ENCODE results near the gene TRIOBP. TPM values are rescaled to one million over a fixed set of nuclear protein-coding genes. Genes with fewer than 3 reads are reported as not detected.
A peak's percentile ranks its signal among the peaks of the same experiment; 100 is the strongest.

The TRIOBP gene
- total RNA-seq, 2 experiments from 2014 or later: 42.0 to 55.2 TPM

GRCh38 chr22:37731804-37732471, 35.1 kb downstream of the TRIOBP start:
- no peaks in the 10 kb centered on the region for H3K4me1 Mint-ChIP-seq
- no peaks in the 10 kb centered on the region for H3K9me3 Mint-ChIP-seq (ENCODE audit: low read depth)
- H3K4me3 Mint-ChIP-seq: no peak overlapping the region
- DNase-seq (no peak), ATAC-seq (no peak)
- H3K27me3 Mint-ChIP-seq: no peaks in the 10 kb centered on the region
- H3K27ac Mint-ChIP-seq: no peak overlapping the region
- CTCF ChIA-PET: no interaction called here
- no peaks in the 10 kb centered on the region for H3K36me3 Mint-ChIP-seq

- no peak for DNase-seq
- no peak for ATAC-seq
- Mint-ChIP-seq H3K4me1 (no peaks in the 10 kb centered on the region), H3K36me3 (no peaks in the 10 kb centered on the region), H3K27me3 (no peaks in the 10 kb centered on the region), H3K4me3 (no peak overlapping the region), H3K9me3 (ENCODE audit: low read depth) (no peaks in the 10 kb centered on the region), H3K27ac (no peak overlapping the region)
- CTCF ChIA-PET: no interaction called here
Measured at GRCh38 chr22:37732699-37733607, 36.1 kb downstream of the TRIOBP start.

GRCh38 chr22:37733625-37734401, 37.0 kb downstream of the TRIOBP start:
- H3K27ac Mint-ChIP-seq: no peak overlapping the region
- peaks cover 1% of the 10 kb centered on the region for H3K36me3 Mint-ChIP-seq
- CTCF ChIA-PET: no interaction called here
- no peak for ATAC-seq
- H3K4me1 Mint-ChIP-seq: peaks cover under 1% of the 10 kb centered on the region
- H3K4me3 Mint-ChIP-seq: no peak overlapping the region
- H3K27me3 Mint-ChIP-seq: no peaks in the 10 kb centered on the region
- no peak for DNase-seq
- H3K9me3 Mint-ChIP-seq (ENCODE audit: low read depth): no peaks in the 10 kb centered on the region

- DNase-seq (no peak), ATAC-seq (no peak)
- CTCF ChIA-PET: no interaction called here
- Mint-ChIP-seq H3K4me3 (no peak overlapping the region), H3K4me1 (peaks cover 4% of the 10 kb centered on the region), H3K9me3 (ENCODE audit: low read depth) (no peaks in the 10 kb centered on the region), H3K36me3 (peaks cover 1% of the 10 kb centered on the region), H3K27ac (no peak overlapping the region), H3K27me3 (no peaks in the 10 kb centered on the region)
Measured at GRCh38 chr22:37734402-37734700, 37.5 kb downstream of the TRIOBP start.

GRCh38 chr22:37734964-37735451, 38.2 kb downstream of the TRIOBP start:
- Mint-ChIP-seq H3K36me3 (peaks cover 1% of the 10 kb centered on the region), H3K4me3 (no peak overlapping the region), H3K27ac (no peak overlapping the region), H3K9me3 (ENCODE audit: low read depth) (no peaks in the 10 kb centered on the region), H3K4me1 (peaks cover 4% of the 10 kb centered on the region), H3K27me3 (no peaks in the 10 kb centered on the region)
- DNase-seq: no peak
- no peak for ATAC-seq
- CTCF ChIA-PET: no interaction called here

- Mint-ChIP-seq H3K9me3 (ENCODE audit: low read depth) (no peaks in the 10 kb centered on the region), H3K27ac (no peak overlapping the region), H3K27me3 (no peaks in the 10 kb centered on the region), H3K36me3 (peaks cover 1% of the 10 kb centered on the region), H3K4me1 (peaks cover 10% of the 10 kb centered on the region), H3K4me3 (no peak overlapping the region)
- DNase-seq (no peak), ATAC-seq (no peak)
- CTCF ChIA-PET: no interaction called here
Measured at GRCh38 chr22:37739035-37739434, 42.2 kb downstream of the TRIOBP start.

- peaks cover 15% of the 10 kb centered on the region for H3K4me1 Mint-ChIP-seq
- DNase-seq: no peak
- no peaks in the 10 kb centered on the region for H3K9me3 Mint-ChIP-seq (ENCODE audit: low read depth)
- H3K27ac Mint-ChIP-seq: no peak overlapping the region
- no peaks in the 10 kb centered on the region for H3K27me3 Mint-ChIP-seq
- H3K36me3 Mint-ChIP-seq: peaks cover 5% of the 10 kb centered on the region
- ATAC-seq: no peak
- H3K4me3 Mint-ChIP-seq: no peak overlapping the region
- CTCF ChIA-PET: no interaction called here
Measured at GRCh38 chr22:37739611-37740049, 42.8 kb downstream of the TRIOBP start.

- DNase-seq (no peak), ATAC-seq (no peak)
- CTCF ChIA-PET: interaction anchor here (1.1 kb wide), 1 partner anchor 225 kb away, joined by 3 read pairs; no protein-coding TSS in a partner anchor
- H3K27ac Mint-ChIP-seq: no peak overlapping the region
- no peaks in the 10 kb centered on the region for H3K9me3 Mint-ChIP-seq (ENCODE audit: low read depth)
- H3K36me3 Mint-ChIP-seq: peaks cover 5% of the 10 kb centered on the region
- peaks cover 22% of the 10 kb centered on the region for H3K4me1 Mint-ChIP-seq
- H3K4me3 Mint-ChIP-seq: no peak overlapping the region
- no peaks in the 10 kb centered on the region for H3K27me3 Mint-ChIP-seq
Measured at GRCh38 chr22:37740455-37741311, 43.8 kb downstream of the TRIOBP start.

GRCh38 chr22:37741312-37741795, 44.5 kb downstream of the TRIOBP start:
- DNase-seq: no peak
- Mint-ChIP-seq H3K27me3 (no peaks in the 10 kb centered on the region), H3K4me1 (peaks cover 22% of the 10 kb centered on the region), H3K4me3 (no peak overlapping the region), H3K27ac (no peak overlapping the region), H3K9me3 (ENCODE audit: low read depth) (no peaks in the 10 kb centered on the region), H3K36me3 (peaks cover 5% of the 10 kb centered on the region)
- no peak for ATAC-seq
- CTCF ChIA-PET: interaction anchor here (1.1 kb wide), 1 partner anchor 224 kb away, joined by 3 read pairs; no protein-coding TSS in a partner anchor

- CTCF ChIA-PET: interaction anchor here (1.8 kb wide), 1 partner anchor 135 kb away, joined by 6 read pairs; no protein-coding TSS in a partner anchor
- Mint-ChIP-seq H3K27me3 (no peaks in the 10 kb centered on the region), H3K36me3 (peaks cover 5% of the 10 kb centered on the region), H3K4me1 (peaks cover 29% of the 10 kb centered on the region), H3K27ac (no peak overlapping the region), H3K4me3 (no peak overlapping the region), H3K9me3 (ENCODE audit: low read depth) (no peaks in the 10 kb centered on the region)
- DNase-seq (no peak), ATAC-seq (no peak)
Measured at GRCh38 chr22:37742376-37743171, 45.7 kb downstream of the TRIOBP start.

- Mint-ChIP-seq H3K9me3 (ENCODE audit: low read depth) (no peaks in the 10 kb centered on the region), H3K4me3 (peak overlapping the region; percentile 37), H3K36me3 (peaks cover 4% of the 10 kb centered on the region), H3K4me1 (peaks cover 33% of the 10 kb centered on the region), H3K27ac (no peak overlapping the region), H3K27me3 (no peaks in the 10 kb centered on the region)
- no peak for ATAC-seq
- CTCF ChIA-PET: interaction anchor here (0.9 to 1.3 kb wide), 3 partner anchors 8 to 101 kb away, joined by 3 to 6 read pairs (median 5); no protein-coding TSS in a partner anchor
- DNase-seq: no peak
Measured at GRCh38 chr22:37744589-37744988, 47.7 kb downstream of the TRIOBP start.

Data from activated CD8-positive, alpha-beta memory T cell treated with anti-CD3 and anti-CD28 coated beads, Interleukin-2, amount 10 ng/mL, durations not matched to agents 7 days and 5 days (primary cell).